ENCODE data around the gene SMYD3. TPM values are rescaled to one million over a fixed set of nuclear protein-coding genes. Genes with fewer than 3 reads are reported as not detected.

Gene SMYD3
- total RNA-seq, 1 donor, result 171 TPM

DNA sequence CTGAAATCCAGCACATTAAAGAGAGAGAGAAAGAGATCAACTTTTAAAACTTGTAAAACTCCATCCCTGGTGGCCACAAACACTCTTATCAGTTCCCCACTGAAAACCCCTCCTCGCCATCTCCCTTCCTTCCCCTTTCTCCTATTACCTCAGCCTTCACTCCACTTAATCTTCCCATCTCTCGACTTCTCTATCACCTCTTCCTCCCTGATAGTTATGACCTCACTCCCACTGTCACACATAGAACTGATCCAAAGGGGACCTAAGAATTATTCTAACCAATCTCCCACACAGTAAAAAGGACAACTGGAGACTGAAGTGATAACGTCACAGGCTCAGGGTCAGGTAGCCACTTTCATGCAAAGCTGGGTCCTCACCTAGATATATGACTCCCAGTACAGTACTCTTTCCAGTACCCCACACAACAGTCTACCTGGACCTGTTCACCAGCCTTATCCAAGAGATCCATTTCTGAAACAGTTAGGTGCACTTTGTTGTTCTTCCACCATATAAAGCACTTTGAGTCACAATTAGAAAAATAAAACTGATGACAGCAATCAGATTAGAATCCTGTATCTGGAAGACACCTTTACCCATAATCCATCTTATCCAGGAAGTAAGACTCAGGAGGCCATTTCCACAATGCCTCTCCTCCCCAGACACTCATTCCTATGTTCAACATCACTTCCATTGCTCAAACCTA lies 324.8 kb downstream of the SMYD3 start:
- Histone ChIP-seq H2AFZ (ENCODE audit: low read length) (no peak overlapping the region), H3K4me1 (ENCODE audit: insufficient read depth, low read length) (peaks cover 3% of the 10 kb centered on the region), H3K4me2 (ENCODE audit: insufficient read depth, low read length) (no peak overlapping the region), H4K20me1 (ENCODE audit: insufficient read depth, low read length) (no peaks in the 10 kb centered on the region), H3K79me2 (ENCODE audit: insufficient read depth, low read length) (no peaks in the 10 kb centered on the region), H3K27me3 (ENCODE audit: insufficient read depth, low read length) (no peaks in the 10 kb centered on the region), H3K4me3 (ENCODE audit: insufficient read depth, low read length) (no peak overlapping the region), H3K36me3 (ENCODE audit: insufficient read depth, low read length) (peaks cover 3% of the 10 kb centered on the region), H3K27ac (ENCODE audit: low read depth, low read length) (no peak overlapping the region), H3K9me3 (ENCODE audit: low read depth, low read length) (no peaks in the 10 kb centered on the region)
- TF ChIP-seq, protein P1, sequence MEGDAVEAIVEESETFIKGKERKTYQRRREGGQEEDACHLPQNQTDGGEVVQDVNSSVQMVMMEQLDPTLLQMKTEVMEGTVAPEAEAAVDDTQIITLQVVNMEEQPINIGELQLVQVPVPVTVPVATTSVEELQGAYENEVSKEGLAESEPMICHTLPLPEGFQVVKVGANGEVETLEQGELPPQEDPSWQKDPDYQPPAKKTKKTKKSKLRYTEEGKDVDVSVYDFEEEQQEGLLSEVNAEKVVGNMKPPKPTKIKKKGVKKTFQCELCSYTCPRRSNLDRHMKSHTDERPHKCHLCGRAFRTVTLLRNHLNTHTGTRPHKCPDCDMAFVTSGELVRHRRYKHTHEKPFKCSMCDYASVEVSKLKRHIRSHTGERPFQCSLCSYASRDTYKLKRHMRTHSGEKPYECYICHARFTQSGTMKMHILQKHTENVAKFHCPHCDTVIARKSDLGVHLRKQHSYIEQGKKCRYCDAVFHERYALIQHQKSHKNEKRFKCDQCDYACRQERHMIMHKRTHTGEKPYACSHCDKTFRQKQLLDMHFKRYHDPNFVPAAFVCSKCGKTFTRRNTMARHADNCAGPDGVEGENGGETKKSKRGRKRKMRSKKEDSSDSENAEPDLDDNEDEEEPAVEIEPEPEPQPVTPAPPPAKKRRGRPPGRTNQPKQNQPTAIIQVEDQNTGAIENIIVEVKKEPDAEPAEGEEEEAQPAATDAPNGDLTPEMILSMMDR (IDR thresholded peaks at IDR 0.05; ENCODE audit: extremely low read depth, low read depth, low read length), result no peak
- no peak for DNase-seq (ENCODE audit: insufficient read length, low spot score, missing footprints)

DNA sequence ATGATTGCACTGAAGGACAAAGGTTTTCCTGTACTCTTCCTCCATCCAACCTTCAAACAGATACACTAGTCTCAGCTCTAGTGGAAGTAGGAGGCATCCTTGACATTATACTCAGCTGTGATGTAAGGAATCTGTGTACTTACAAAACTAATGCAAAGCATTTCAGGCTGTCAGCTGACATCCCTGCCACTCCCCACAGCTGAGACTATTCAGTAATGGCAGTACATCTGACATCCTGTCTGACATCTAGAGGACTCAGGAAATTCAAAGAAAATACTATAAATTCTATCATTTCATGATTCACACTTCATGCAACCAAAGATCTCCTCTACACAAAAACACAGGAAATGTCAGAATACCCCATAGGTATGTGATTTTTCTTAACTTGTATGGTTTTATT lies 325.8 kb downstream of the SMYD3 start:
- TF ChIP-seq, protein P1 (IDR thresholded peaks at IDR 0.05; ENCODE audit: extremely low read depth, low read depth, low read length), result no peak
- H3K27ac ChIP-seq (ENCODE audit: low read depth, low read length), result no peak overlapping the region
- no peak overlapping the region for H3K4me2 ChIP-seq (ENCODE audit: insufficient read depth, low read length)
- H2AFZ ChIP-seq (ENCODE audit: low read length), result no peak overlapping the region
- peaks cover 3% of the 10 kb centered on the region for H3K36me3 ChIP-seq (ENCODE audit: insufficient read depth, low read length)
- H3K79me2 ChIP-seq (ENCODE audit: insufficient read depth, low read length), result no peaks in the 10 kb centered on the region
- H3K4me1 ChIP-seq (ENCODE audit: insufficient read depth, low read length), result peaks cover 3% of the 10 kb centered on the region
- DNase-seq (ENCODE audit: insufficient read length, low spot score, missing footprints), result no peak
- no peaks in the 10 kb centered on the region for H3K27me3 ChIP-seq (ENCODE audit: insufficient read depth, low read length)
- no peak overlapping the region for H3K4me3 ChIP-seq (ENCODE audit: insufficient read depth, low read length)
- no peaks in the 10 kb centered on the region for H3K9me3 ChIP-seq (ENCODE audit: low read depth, low read length)
- no peaks in the 10 kb centered on the region for H4K20me1 ChIP-seq (ENCODE audit: insufficient read depth, low read length)

DNA sequence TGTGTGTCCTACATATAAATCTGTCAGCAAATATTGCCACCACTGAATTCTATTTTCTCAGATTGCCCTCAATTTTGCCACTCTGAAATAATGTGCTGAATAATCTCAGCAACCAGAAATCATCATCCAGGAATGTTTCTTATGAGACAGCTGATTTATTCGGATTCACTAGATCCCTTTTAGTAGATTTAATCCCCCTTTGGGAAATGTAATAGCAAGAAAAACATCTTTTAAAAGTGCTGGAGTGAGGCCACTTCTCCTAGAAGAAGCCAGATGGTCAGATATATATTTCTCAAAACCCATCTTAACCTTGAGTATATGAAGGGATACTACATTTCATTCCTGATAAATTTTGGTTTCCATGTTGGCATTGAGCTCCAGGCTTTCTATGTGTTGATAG lies 327.7 kb downstream of the SMYD3 start:
- no peak for DNase-seq (ENCODE audit: insufficient read length, low spot score, missing footprints)
- no peak overlapping the region for H3K27ac ChIP-seq (ENCODE audit: low read depth, low read length)
- H2AFZ ChIP-seq (ENCODE audit: low read length), result no peak overlapping the region
- H4K20me1 ChIP-seq (ENCODE audit: insufficient read depth, low read length), result no peaks in the 10 kb centered on the region
- TF ChIP-seq, protein P1 (IDR thresholded peaks at IDR 0.05; ENCODE audit: extremely low read depth, low read depth, low read length), result no peak
- no peak overlapping the region for H3K4me2 ChIP-seq (ENCODE audit: insufficient read depth, low read length)
- no peaks in the 10 kb centered on the region for H3K79me2 ChIP-seq (ENCODE audit: insufficient read depth, low read length)
- H3K27me3 ChIP-seq (ENCODE audit: insufficient read depth, low read length), result no peaks in the 10 kb centered on the region
- H3K4me1 ChIP-seq (ENCODE audit: insufficient read depth, low read length), result peaks cover 3% of the 10 kb centered on the region
- peaks cover 3% of the 10 kb centered on the region for H3K36me3 ChIP-seq (ENCODE audit: insufficient read depth, low read length)
- no peak overlapping the region for H3K4me3 ChIP-seq (ENCODE audit: insufficient read depth, low read length)
- no peaks in the 10 kb centered on the region for H3K9me3 ChIP-seq (ENCODE audit: low read depth, low read length)

DNA sequence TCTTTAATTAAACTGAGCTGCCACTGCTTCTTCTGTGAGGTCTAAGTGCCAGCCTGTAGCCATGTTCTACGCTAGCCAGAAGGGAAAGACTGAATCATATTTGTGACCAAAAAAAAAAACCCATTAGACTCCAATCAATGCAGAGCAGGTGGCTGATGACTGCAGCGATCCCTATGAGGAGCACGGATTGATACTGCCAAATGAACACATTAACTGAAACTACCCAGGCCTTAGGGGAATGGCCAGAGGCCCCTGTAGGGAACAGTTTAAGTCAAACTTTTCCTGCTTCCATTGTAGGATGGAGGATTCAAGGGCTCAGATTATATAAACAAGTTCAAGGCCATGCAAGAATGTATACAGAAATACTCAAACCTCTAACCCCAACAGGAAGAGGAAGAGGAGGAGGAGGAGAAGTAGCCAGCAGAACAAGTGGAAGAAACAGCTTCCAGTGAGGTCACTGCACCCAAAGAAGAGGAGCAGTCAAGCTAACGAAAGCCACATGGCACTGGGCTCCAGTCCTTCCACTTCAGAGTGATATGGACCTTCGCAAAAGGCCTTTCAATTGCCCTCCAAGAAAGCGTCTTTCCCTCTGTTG lies 328.3 kb downstream of the SMYD3 start:
- Histone ChIP-seq H2AFZ (ENCODE audit: low read length) (no peak overlapping the region), H3K27ac (ENCODE audit: low read depth, low read length) (no peak overlapping the region), H3K79me2 (ENCODE audit: insufficient read depth, low read length) (no peaks in the 10 kb centered on the region), H3K36me3 (ENCODE audit: insufficient read depth, low read length) (peaks cover 3% of the 10 kb centered on the region), H4K20me1 (ENCODE audit: insufficient read depth, low read length) (no peaks in the 10 kb centered on the region), H3K4me3 (ENCODE audit: insufficient read depth, low read length) (no peak overlapping the region), H3K4me1 (ENCODE audit: insufficient read depth, low read length) (peaks cover 3% of the 10 kb centered on the region), H3K27me3 (ENCODE audit: insufficient read depth, low read length) (no peaks in the 10 kb centered on the region), H3K9me3 (ENCODE audit: low read depth, low read length) (no peaks in the 10 kb centered on the region), H3K4me2 (ENCODE audit: insufficient read depth, low read length) (no peak overlapping the region)
- TF ChIP-seq, protein P1 (IDR thresholded peaks at IDR 0.05; ENCODE audit: extremely low read depth, low read depth, low read length), result no peak
- DNase-seq (ENCODE audit: insufficient read length, low spot score, missing footprints), result no peak
